Choroid plexus epithelial cell (primary cell): ENCODE measurements around the gene SLC12A8.

Experiments used
- DNase-seq: peaks from one replicate; pipeline ENCODE4 v3.0.0-alpha.2; 2010; ENCODE audit warnings: low read depth
- H3K4me3 ChIP-seq: 2 replicates; pipeline ENCODE4 v1.5.1; 2011; ENCODE audit warnings: low read depth, mild to moderate bottlenecking, control low read depth, low read length, moderate library complexity
- CTCF ChIP-seq: conservative IDR thresholded peaks from 2 replicates; pipeline ENCODE4 v1.5.1; 2011; ENCODE audit warnings: low read depth, mild to moderate bottlenecking, control low read depth, inconsistent platforms, low read length, moderate library complexity

The SLC12A8 gene

GRCh38 chr3:125054449-125055329, 157.9 kb downstream of the SLC12A8 start:
- DNase-seq, result peak; percentile 71
- peak overlapping the region; percentile 65 for H3K4me3 ChIP-seq
- peak; percentile 35 for TF ChIP-seq CTCF

GRCh38 chr3:125054062-125054448, 158.5 kb downstream of the SLC12A8 start:
- H3K4me3 ChIP-seq, result peak overlapping the region; percentile 65
- DNase-seq, result no peak
- TF ChIP-seq CTCF, result no peak

- DNase-seq, result no peak
- H3K4me3 ChIP-seq, result peak overlapping the region; percentile 65
- no peak for TF ChIP-seq CTCF
These were observed 159.2 kb downstream of the SLC12A8 start for GRCh38 chr3:125053304-125053699.

GRCh38 chr3:125052624-125053303, 159.8 kb downstream of the SLC12A8 start:
- peak; percentile 84 for DNase-seq

GRCh38 chr3:125051715-125052581, 160.6 kb downstream of the SLC12A8 start:
- peak; percentile 2 for TF ChIP-seq CTCF
- peak overlapping the region; percentile 65 for H3K4me3 ChIP-seq

More at GRCh38 chr3:125052624-125053303, 159.8 kb downstream of the SLC12A8 start:
- H3K4me3 ChIP-seq, result peak overlapping the region; percentile 65
- no peak for TF ChIP-seq CTCF

GRCh38 chr3:125051205-125051604, 161.3 kb downstream of the SLC12A8 start:
- no peak for DNase-seq
- TF ChIP-seq CTCF, result no peak
- no peak overlapping the region for H3K4me3 ChIP-seq

More at GRCh38 chr3:125051715-125052581, 160.6 kb downstream of the SLC12A8 start:
- peak; percentile 78 for DNase-seq
